ENCODE data around the gene SRGAP1.

GRCh38 chr12:63808631-63809030 lies 35.9 kb upstream of the SRGAP1 start:
- no peak for TF ChIP-seq CTCF (optimal IDR thresholded peaks at IDR 0.05 in 1 of 3, IDR thresholded peaks at IDR 0.05 in 1 of 3, conservative IDR thresholded peaks at IDR 0.05 in 1 of 3; ENCODE audit: extremely low read depth in 1 of 3, insufficient read depth in 2 of 3, low read length in 3 of 3)
- TF ChIP-seq EZH2 (IDR thresholded peaks at IDR 0.05; ENCODE audit: low read length): no peak
